Urothelium cell line (cell line): ENCODE measurements around the gene HES5.

ENCODE experiments used
- DNase-seq: peaks from one replicate; pipeline ENCODE4 v3.0.0; 2011; ENCODE audit warnings: low spot score, mixed read lengths
- FAIRE-seq: peaks from 2 replicates; lab custom pipeline; 2011; peaks lifted over from hg19 to GRCh38; lab: Jason Lieb, UNC

The HES5 gene

GRCh38 chr1:2502661-2503553 lies 27.2 kb downstream of the HES5 start:
- FAIRE-seq = no peak
- DNase-seq = no peak

DNA sequence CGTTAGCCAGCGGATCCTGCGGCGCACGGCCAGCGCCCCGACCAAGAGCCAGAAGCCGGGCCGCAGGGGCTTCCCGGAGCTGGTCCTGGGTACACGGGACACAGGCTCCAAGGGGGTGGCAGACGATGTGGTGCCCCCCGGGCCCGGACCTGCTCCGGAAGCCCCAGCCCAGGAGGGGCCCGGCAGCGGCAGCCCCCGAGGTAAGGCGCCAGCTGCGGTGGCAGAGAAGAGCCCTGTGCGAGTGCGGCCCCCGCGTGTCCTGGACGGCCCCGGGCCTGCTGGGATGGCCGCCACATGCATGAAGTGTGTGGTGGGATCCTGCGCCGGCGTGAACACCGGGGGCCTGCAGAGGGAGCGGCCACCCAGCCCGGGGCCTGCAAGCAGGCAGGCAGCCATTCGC lies 27.9 kb downstream of the HES5 start:
- no peak for FAIRE-seq
- no peak for DNase-seq

DNA sequence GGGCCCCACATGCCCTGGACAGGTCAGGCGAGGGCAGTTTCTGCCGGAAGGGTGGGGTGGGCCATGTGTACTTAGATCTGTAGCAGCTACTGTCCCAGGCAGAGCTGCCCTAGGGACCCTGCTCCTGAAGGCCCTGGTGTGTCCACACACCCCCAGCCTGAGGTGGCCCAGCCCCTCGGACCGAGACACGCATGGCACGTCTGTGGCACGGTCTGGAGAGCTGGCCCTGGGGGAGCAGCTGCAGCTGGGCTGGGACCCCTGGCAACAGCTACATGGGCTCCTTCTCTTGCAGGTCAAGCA lies 28.3 kb downstream of the HES5 start:
- DNase-seq = no peak

DNA sequence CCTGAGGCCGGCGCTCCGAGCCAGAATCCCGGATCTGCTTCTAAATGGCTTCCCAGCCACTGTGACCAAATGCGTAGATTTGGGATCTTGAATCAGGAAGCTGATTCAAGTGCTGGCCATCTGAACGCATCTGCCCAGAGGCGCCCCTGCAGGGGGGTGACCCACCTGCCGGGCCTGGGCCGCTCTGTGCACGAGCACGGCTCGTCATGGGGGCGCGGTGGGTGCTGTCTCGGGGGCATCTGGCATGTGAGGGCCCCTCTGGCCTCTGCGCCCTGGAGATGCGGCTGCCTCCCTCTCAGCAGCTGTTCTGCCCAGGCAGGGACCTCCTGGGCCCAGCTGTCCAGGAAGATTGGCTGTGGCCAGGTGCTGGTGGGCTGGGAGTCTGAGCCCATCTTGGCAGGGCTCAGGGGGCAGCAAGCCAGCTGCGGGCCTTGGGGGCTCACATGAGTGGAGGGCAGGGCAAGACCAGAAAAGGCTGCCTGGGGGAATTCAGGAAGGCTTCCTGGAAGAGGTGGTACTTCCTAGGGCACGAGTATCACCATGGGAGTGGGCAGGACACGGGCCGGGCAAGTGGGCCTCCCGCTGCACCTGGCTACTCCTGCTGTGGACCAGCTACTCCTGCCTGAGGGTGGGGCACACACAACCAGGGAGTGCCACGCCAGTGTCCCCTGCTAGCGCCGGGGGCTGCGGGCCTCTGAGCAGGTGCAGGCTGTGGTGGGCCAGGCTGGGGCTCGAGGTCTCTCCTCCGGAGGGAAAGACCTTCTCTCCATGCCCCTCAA lies 28.8 kb downstream of the HES5 start:
- FAIRE-seq (no peak), DNase-seq (no peak)

More for the DNA sequence above, 28.3 kb downstream of the HES5 start:
- FAIRE-seq = no peak

DNA sequence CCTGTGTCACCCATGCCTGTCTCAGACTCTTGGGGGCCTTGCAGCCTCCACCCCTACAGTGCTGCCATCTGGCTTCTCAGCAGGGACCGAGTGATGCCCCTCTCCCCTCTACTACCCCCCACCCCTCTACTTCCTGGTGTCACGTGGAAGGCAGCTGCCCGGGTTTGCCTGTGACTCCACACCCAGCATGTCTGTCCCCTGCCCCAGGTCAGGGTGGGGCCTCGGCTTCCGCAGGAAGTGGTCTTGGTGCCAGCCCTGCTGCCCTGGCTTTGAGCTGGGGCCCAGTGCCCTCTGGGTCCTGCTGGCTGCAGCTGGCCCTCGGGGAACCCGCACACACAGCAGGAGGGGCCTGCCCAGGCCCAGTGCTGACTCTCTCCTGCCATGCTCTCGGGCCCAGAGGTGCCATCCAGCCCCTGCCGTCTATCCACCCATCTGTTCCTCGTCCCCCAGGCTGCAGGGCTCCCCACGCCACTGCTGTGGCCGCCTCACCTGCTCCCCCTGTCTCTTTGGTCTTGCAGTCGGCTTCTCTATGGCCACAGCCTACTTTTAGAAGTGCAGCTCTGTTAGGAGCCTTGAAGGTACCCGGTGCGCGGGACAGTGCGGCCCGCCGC lies 30.0 kb downstream of the HES5 start:
- no peak for DNase-seq
- FAIRE-seq = no peak

- DNase-seq (no peak), FAIRE-seq (no peak)
Measured at GRCh38 chr1:2499260-2499659, 30.8 kb downstream of the HES5 start.

DNA sequence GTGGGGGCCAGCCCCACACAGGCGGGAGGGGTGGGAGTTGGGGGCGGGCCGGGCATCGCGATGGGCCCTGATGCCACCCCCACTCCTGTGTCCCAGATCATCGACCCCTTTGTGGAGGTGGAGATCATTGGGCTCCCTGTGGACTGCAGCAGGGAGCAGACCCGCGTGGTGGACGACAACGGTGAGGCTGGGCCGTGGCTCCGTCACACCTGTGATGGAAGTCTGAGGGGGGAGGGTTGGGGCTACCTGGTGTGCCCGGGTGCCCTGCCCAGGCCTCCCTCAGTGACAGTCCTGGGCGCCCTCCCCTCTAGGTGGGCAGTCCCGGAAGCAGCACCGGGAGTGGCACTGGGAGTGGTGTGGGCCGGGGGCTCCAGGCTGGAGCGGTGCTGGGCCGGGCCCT lies 31.4 kb downstream of the HES5 start:
- DNase-seq (no peak), FAIRE-seq (no peak)

GRCh38 chr1:2497891-2498290 lies 32.2 kb downstream of the HES5 start:
- DNase-seq = no peak
- FAIRE-seq = no peak

DNA sequence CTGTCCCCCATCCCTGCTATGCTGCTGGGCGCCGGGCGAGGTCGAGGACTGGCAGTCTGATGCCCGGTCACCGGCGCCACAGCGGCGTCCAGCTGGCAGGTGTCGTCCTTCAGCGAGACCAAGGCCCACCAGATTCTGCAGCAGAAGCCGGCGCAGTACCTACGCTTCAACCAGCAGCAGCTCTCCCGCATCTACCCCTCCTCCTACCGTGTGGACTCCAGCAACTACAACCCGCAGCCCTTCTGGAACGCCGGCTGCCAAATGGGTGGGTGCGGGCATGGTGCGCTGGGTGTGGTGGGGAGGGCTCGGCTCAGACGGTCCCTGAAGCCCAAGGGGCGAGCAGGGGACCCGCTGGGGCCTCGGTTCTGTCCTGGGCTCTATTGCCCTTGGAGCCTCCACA lies 33.3 kb downstream of the HES5 start:
- no peak for DNase-seq
- FAIRE-seq = no peak

- FAIRE-seq = no peak
Measured at GRCh38 chr1:2496087-2496622, 33.9 kb downstream of the HES5 start.

GRCh38 chr1:2495546-2495945 lies 34.5 kb downstream of the HES5 start:
- FAIRE-seq (no peak), DNase-seq (no peak)

More at GRCh38 chr1:2496087-2496622, 33.9 kb downstream of the HES5 start:
- no peak for DNase-seq

GRCh38 chr1:2495026-2495425 lies 35.0 kb downstream of the HES5 start:
- DNase-seq = no peak
- FAIRE-seq = no peak

- DNase-seq (peak; percentile 75), FAIRE-seq (no peak)
Measured at GRCh38 chr1:2494323-2494693, 35.8 kb downstream of the HES5 start.

- FAIRE-seq (no peak), DNase-seq (no peak)
Measured at GRCh38 chr1:2493691-2494322, 36.3 kb downstream of the HES5 start.

GRCh38 chr1:2493218-2493617 lies 36.8 kb downstream of the HES5 start:
- no peak for FAIRE-seq
- no peak for DNase-seq

DNA sequence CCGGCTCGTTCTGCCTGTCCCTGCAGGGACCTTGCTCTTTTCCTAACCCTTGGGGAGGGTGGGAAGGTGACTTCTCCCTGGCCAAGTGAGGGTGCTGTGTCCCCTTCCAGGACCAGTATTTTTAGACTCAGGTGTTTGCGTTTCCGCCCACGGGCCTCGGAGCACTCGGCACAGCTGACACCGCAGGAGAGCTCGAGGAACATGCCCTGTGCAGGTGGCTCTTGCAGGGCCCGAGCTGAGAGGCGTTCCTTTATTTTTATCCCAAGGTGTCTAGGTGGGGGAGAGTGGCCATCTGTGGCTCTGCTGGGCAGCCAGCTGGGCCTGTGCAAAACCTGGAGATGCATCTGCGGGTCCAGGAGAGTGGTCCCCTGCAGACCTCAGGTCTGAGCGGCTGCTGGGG lies 38.0 kb downstream of the HES5 start:
- no peak for DNase-seq
- no peak for FAIRE-seq

DNA sequence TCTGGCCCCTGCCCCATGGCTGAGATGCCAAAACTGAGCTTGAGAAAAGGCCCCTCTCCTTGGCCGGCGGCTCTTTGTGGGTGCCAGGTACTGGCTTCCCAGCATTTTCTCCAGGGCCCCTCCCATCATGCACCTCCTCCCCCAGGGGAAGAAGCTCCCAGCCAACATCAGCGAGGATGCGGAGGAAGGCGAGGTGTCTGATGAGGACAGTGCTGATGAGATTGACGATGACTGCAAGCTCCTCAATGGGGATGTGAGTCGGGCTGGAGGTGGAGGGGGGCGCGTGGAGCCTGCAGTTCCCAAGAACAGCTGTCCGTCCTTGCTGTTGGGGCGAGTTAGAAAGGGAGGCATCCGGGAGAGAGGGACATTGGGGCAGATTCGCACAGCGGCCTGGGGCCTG lies 40.4 kb downstream of the HES5 start:
- FAIRE-seq = no peak
- no peak for DNase-seq

GRCh38 chr1:2488688-2489087 lies 41.4 kb downstream of the HES5 start:
- FAIRE-seq (no peak), DNase-seq (no peak)

- FAIRE-seq = no peak
- no peak for DNase-seq
Measured at GRCh38 chr1:2486558-2486957, 43.5 kb downstream of the HES5 start.

- FAIRE-seq = no peak
- DNase-seq = no peak
Measured at GRCh38 chr1:2486041-2486440, 44.0 kb downstream of the HES5 start.

DNA sequence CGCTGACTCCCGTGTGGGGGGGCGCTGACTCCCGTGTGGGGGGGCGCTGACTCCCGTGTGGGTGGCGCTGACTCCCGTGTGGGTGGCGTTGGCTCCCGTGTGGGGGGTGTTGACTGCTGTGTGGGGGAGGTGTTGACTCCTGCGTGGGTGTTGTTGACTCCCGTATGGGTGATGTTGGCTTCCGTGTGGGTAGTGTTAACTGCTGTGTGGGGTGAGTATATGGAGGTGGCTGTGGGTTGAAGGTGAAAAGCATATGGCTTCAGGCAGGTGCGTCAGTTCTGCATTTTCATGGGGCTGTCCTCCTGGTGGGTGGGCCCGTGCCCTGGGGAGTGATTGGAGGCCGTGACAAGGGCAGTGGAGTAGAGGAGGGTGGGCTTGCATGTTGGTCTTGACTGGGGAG lies 46.1 kb downstream of the HES5 start:
- DNase-seq (no peak), FAIRE-seq (no peak)
